Activated T-cell treated with anti-CD3 and anti-CD28 coated beads, Interleukin-2, amount 50 U/mL, for 4 hours (primary cell): ENCODE results near the gene FABP2. TPM values are rescaled to one million over a fixed set of nuclear protein-coding genes. Genes with fewer than 3 reads are reported as not detected.
"Not testable (repeated sequence)": the region's sequence is repeated elsewhere in the genome, so short reads cannot be mapped to it uniquely, and the experiment has no call there.

ENCODE experiments used
- ATAC-seq, 2 donors: fragments of 200-7000 bp; cut with Tn5 transposase; one replicate each; pipeline ENCODE4 v1.10.0; 2021
- DNase-seq: peaks from one replicate; pipeline ENCODE4 v3.0.0-alpha.2; 2020
- H3K27me3 Mint-ChIP-seq: one replicate; pipeline ENCODE4 v1.8.0; 2021; ENCODE audit warnings: low read depth, mixed read lengths
- H3K36me3 Mint-ChIP-seq: one replicate; pipeline ENCODE4 v1.8.0; 2022; ENCODE audit warnings: mixed read lengths; ENCODE audit not compliant: insufficient read depth
- H3K4me1 Mint-ChIP-seq: one replicate; pipeline ENCODE4 v1.8.0; 2021; ENCODE audit warnings: low read depth, mixed read lengths
- H3K4me3 Mint-ChIP-seq: one replicate; pipeline ENCODE4 v1.8.0; 2021; ENCODE audit warnings: mild to moderate bottlenecking, moderate library complexity, mixed read lengths
- H3K9me3 Mint-ChIP-seq: one replicate; pipeline ENCODE4 v1.8.0; 2021; ENCODE audit warnings: mixed read lengths
- total RNA-seq, 3 donors: library from RNA; stranded (reverse); gene quantifications; one replicate each; pipeline ENCODE4 v1.2.1, GENCODE V29; 2021

FABP2 gene
- total RNA-seq, 3 donors from 2014 or later: not detected

DNA sequence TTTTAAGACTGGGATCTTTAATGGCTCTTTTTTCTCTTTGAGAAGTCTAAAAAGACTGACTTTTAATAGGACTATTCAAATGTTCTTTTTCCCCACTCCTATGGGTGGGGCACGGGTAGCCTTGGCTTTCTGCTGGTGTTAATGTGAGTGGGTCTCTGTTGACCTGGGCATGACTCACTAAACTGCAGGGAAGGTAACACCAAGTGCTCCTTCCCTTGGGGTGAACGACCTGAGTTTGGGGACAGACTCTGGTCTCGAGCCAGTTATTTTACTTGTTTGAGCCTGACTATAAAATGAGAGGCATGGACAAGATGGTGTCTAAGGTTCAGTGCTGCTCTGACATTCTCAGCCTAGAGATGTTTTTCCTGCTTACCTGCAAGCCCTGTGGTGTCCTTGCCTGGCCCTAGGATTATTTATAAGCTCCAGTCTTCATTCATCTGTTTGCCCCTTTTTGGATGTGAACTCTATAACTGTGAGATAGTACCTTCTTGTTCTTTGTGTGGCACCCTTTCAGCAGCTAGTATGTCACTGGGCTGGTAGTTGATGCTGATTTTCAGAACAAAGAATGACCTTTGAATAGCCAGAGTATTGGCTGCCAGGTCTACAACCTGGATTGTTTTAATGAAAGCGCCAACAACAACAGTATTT is 14.5 kb upstream of the FABP2 start:
- DNase-seq, ATAC-seq, H3K36me3 Mint-ChIP-seq, H3K9me3 Mint-ChIP-seq, H3K4me3 Mint-ChIP-seq, H3K4me1 Mint-ChIP-seq, H3K27me3 Mint-ChIP-seq: not testable (repeated sequence)

DNA sequence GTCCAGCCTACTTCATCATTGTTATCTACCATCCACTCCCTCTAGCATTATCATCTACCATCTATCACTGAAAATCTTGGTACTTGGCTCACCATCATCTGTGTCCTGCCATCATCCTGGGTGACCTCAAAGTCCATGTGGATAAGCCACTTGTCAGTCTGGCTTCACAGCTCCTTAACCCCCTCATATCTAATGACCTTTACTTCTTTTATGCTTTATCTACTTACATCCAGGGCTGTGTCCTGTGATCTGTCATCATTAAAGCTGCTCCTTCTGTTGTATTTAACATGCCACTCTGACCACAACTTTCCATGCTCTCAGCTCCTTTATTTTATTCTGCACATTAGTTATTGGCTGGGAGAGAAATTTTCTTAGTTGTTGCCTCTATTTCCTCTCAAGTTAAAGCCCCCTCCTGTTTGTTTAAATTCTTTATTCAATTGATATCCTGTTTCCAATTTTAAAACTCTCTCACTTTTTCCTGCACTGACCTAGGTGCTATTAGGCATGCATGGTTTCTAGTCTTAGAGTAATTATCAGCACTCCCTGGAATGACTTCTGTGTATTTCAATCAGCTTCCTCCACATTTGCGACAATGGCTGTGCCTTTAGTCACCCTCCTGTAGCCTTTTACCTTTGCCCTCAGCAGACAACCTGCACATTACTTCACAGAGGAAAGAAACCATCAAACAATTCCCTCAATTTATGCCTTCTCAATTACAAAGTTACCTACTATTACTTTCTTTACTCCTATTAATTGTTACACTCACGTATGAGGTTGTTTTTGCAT is 8.1 kb upstream of the FABP2 start:
- ATAC-seq (no peak), DNase-seq (no peak)
- Mint-ChIP-seq H3K36me3 (no peaks in the 10 kb centered on the region), H3K27me3 (peaks cover 14% of the 10 kb centered on the region), H3K4me1 (no peaks in the 10 kb centered on the region), H3K4me3 (no peak overlapping the region), H3K9me3 (no peaks in the 10 kb centered on the region)

DNA sequence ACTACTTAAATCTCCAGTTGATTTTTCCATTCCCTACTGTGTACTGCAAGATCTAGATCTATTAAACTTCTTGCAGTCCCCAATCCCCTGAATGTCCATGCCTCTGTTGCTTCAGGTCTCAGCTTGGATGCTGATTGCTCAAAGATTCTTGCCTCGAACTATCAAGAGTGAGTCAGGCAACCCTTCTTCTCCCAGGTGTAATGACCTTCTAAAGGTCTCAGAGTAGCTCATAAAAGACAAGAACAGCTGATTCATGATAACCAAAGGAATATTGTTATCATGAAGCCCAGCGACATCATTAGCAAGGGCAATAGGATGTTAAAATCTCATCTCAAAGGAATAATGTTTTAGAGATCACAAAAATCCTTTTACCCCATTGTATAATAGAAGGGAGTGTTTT is 6.8 kb upstream of the FABP2 start:
- ATAC-seq: no peak
- no peaks in the 10 kb centered on the region for H3K36me3 Mint-ChIP-seq

DNA sequence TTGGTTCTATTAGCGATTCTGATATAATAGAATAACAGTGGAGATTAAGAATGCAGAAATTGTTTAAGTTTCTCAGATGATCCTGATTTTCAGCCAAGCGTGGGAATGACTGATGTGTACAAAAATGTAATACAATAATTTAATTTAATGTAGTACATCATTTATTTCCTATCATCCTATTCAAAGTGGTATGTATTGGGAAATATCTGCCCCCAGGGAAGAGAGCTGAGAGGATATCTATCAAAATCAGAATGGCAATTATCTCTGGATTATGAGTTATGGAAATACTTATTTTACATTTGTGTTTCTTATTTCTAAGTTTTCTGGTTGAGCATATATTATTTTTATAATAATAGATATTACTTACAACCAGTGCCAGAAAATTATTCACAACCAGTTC is 3.9 kb downstream of the FABP2 start:
- no peaks in the 10 kb centered on the region for H3K4me1 Mint-ChIP-seq
- no peaks in the 10 kb centered on the region for H3K36me3 Mint-ChIP-seq
- H3K9me3 Mint-ChIP-seq: no peaks in the 10 kb centered on the region
- no peak for DNase-seq
- ATAC-seq: no peak
- no peak overlapping the region for H3K4me3 Mint-ChIP-seq
- no peaks in the 10 kb centered on the region for H3K27me3 Mint-ChIP-seq

More for the DNA sequence above, 6.8 kb upstream of the FABP2 start:
- Mint-ChIP-seq H3K9me3 (no peaks in the 10 kb centered on the region), H3K4me1 (no peaks in the 10 kb centered on the region), H3K27me3 (peaks cover 14% of the 10 kb centered on the region), H3K4me3 (no peak overlapping the region)
- no peak for DNase-seq

DNA sequence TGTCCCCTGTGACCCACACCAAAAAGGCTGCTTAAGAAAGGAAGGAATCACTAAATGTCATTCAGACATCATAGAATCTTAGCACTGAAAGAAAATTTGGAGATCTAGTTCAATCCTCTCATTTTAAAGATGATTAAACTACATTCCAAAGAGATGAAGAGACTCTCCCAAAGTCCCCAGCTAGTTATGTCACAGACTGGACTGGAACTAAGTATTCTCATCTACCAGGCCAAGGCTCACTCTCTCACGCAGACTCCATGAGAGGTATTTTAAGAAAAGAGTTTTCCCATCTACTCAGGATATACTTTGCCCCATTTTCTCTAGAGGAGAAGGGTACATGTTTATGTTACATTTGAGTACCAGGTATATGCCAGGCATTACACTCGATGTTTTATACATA is 6.9 kb downstream of the FABP2 start:
- H3K4me1 Mint-ChIP-seq: no peaks in the 10 kb centered on the region
- ATAC-seq: no peak
- H3K27me3 Mint-ChIP-seq: peaks cover 2% of the 10 kb centered on the region

DNA sequence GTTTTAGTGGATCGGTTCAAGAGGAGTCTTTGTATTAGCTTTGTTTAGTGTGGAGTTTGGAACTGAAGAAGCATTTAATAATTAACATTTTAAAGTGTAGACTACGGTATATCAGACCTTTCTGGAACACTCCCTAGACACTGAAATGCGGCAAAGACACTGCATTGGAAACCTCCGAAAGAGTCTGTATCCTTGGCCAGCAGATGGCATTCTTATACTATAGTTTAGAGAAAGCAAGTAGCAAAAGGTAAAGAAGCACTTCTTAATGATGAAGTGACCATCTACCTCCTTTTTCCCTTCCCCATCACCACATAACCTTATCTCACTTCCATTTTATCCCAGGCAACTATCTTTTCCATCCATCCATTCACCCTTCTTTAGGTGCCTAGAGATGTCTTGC is 7.6 kb downstream of the FABP2 start:
- no peak overlapping the region for H3K4me3 Mint-ChIP-seq
- no peaks in the 10 kb centered on the region for H3K9me3 Mint-ChIP-seq
- DNase-seq (no peak), ATAC-seq (peak in 1 of 2 donors; percentile 50)
- peaks cover 2% of the 10 kb centered on the region for H3K27me3 Mint-ChIP-seq
- no peaks in the 10 kb centered on the region for H3K36me3 Mint-ChIP-seq
- H3K4me1 Mint-ChIP-seq: no peaks in the 10 kb centered on the region

More for the DNA sequence above, 6.9 kb downstream of the FABP2 start:
- Mint-ChIP-seq H3K9me3 (no peaks in the 10 kb centered on the region), H3K36me3 (no peaks in the 10 kb centered on the region), H3K4me3 (no peak overlapping the region)
- DNase-seq: no peak

DNA sequence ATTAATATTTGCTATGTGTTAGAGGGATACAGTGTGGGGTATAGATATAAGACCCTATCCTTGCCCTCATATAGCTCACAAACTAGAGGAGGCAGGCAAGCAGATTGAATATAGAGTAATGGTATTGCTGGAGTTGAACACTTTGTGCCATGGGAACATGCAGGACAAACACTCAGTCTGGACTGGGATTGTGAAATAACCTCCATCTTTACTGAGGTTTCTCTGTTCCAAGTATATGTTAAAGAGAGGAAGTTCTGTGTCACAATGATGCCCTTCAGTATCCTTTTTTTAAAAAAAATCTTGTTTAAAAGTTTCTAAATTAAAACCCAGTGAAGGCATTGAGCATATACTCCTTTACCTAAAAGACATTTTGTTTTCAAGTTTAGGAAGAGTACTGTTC is 8.7 kb downstream of the FABP2 start:
- H3K9me3 Mint-ChIP-seq: no peaks in the 10 kb centered on the region
- ATAC-seq: no peak
- H3K36me3 Mint-ChIP-seq: no peaks in the 10 kb centered on the region
- peaks cover 2% of the 10 kb centered on the region for H3K27me3 Mint-ChIP-seq
- no peak overlapping the region for H3K4me3 Mint-ChIP-seq
- DNase-seq: no peak
- no peaks in the 10 kb centered on the region for H3K4me1 Mint-ChIP-seq

DNA sequence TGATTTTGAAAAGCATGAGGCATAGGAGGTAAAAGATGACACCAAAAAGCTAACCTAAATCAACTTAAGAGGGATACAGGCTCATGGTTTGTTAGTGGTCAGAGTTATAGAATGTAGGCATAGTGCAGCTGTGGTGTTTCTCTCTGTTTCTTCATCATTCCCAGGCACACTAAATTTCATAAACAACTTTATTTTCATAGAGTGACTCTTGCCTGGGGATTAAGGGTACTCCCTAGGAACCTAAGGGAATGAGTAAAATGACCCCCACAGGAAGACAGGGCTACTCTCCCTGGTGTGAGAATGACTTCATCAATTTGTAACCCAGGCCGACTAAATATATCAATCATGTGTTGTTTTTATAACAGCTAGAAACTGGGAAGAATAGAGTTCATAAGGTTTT is 11.1 kb downstream of the FABP2 start:
- no peaks in the 10 kb centered on the region for H3K9me3 Mint-ChIP-seq
- peaks cover 2% of the 10 kb centered on the region for H3K27me3 Mint-ChIP-seq
- ATAC-seq (no peak), DNase-seq (no peak)
- peaks cover 7% of the 10 kb centered on the region for H3K4me1 Mint-ChIP-seq
- H3K36me3 Mint-ChIP-seq: no peaks in the 10 kb centered on the region
- no peak overlapping the region for H3K4me3 Mint-ChIP-seq

DNA sequence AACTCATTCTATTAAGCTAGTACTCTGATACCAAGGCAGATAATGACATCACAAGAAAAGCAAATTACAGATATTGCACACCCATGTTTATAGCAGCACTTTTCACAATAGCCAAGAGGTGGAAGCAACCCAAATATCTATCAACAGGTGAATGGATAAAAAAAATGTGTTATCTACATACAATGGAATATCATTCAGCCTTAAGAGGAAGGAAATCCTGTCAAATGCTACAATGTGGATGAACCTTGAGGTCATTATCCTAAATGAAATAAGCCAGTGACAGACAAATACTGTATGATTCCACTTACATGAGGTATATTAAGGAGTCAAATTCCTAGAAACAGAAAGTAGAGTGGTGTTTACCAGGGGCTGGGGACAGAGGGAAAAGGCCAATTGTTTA is 14.3 kb downstream of the FABP2 start:
- H3K27me3 Mint-ChIP-seq: peaks cover 4% of the 10 kb centered on the region
- no peaks in the 10 kb centered on the region for H3K9me3 Mint-ChIP-seq
- peaks cover 7% of the 10 kb centered on the region for H3K4me1 Mint-ChIP-seq
- no peaks in the 10 kb centered on the region for H3K36me3 Mint-ChIP-seq
- no peak overlapping the region for H3K4me3 Mint-ChIP-seq
- ATAC-seq (no peak), DNase-seq (no peak)

DNA sequence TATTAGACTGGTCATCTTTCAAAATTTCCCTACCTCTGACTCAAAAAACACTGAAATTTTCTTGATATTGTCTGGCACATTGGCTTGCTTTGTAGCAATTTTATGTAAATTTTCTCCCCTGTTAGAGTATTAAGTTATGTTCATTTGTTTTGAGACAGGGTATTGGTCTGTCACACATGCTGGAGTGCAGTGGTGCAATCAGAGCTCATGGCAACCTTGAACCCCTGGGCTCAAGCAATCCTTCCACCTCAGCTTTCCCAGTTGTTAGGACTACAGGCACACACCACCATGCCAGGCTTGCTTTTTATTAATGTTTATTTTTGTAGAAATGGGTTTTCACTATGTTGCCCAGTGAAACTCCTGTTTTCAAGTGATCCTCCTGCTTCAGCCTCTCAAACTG is 17.5 kb downstream of the FABP2 start:
- Mint-ChIP-seq H3K27me3 (peaks cover 2% of the 10 kb centered on the region), H3K9me3 (no peaks in the 10 kb centered on the region), H3K4me1 (peaks cover 12% of the 10 kb centered on the region), H3K36me3 (peaks cover 3% of the 10 kb centered on the region), H3K4me3 (no peak overlapping the region)
- no peak for DNase-seq
- ATAC-seq: no peak

DNA sequence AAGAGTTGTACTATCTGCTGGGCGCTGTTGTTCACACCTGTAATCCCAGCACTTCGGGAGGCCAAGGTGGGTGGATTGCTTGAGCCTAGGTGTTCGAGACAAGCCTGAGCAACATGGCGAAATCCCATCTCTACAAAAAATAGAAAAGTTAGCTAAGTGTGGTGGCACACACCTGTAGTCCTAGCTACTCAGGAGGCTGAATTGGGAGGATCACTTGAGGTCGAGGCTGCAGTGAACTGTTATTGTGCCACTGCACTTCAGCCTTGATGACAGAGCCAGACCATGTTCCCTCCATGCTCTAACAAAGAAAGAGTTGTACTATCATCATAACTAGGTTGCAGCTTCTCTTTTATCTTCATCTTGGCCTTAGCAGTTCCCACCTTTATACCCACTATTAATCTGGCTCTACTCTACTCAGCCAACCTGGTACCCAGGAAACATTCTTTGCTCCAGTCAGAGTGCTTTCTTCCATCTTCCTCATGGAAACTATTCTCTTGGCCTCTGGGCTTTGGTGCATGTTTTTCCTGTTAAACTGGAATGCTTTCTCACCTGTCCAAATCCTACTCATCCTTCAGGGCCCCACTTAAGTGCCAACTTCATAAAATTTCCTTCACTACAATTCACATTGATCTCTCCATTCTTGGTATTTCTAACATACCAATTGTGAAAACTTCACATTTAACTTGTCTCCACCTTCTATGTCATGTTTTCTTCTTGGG is 18.2 kb downstream of the FABP2 start:
- ATAC-seq (no peak), DNase-seq (no peak)
- Mint-ChIP-seq H3K9me3 (no peaks in the 10 kb centered on the region), H3K36me3 (peaks cover 6% of the 10 kb centered on the region), H3K4me1 (peaks cover 18% of the 10 kb centered on the region), H3K27me3 (peaks cover 2% of the 10 kb centered on the region), H3K4me3 (no peak overlapping the region)

DNA sequence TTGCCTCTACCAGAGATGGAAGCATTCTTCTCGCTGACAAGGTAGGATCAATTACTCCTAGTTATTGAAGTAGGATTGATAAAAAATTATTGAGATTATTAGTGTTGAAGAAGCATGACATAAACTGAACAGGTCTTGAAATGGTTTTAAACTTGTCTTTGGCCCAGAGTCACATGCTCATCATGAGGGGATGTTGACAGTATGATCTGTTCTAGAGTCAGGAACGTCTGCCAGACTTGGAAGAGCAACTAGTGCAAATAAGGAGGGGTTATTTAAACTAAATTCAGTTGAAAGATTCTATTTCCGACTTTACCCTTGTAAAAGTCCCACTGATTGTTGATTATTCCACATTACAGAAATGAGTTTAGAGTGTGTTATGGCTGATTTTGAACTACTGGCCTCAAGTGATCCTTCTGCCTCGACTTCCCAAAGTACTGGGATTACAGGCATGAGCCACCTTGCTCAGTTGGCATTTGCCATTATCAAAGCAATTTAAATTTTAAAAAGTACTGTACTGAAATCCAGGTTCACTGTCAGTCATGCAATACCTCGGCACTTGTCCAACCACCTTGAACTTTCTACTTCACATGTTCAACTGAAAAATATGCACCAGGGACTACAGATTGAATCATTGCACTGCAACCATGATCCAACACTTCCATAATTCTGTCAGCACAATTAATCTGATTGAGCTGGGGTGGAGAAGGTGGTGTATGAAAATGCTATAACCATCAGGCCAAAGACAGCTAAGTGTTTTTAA is 19.7 kb downstream of the FABP2 start:
- H3K4me3 Mint-ChIP-seq: no peak overlapping the region

DNA sequence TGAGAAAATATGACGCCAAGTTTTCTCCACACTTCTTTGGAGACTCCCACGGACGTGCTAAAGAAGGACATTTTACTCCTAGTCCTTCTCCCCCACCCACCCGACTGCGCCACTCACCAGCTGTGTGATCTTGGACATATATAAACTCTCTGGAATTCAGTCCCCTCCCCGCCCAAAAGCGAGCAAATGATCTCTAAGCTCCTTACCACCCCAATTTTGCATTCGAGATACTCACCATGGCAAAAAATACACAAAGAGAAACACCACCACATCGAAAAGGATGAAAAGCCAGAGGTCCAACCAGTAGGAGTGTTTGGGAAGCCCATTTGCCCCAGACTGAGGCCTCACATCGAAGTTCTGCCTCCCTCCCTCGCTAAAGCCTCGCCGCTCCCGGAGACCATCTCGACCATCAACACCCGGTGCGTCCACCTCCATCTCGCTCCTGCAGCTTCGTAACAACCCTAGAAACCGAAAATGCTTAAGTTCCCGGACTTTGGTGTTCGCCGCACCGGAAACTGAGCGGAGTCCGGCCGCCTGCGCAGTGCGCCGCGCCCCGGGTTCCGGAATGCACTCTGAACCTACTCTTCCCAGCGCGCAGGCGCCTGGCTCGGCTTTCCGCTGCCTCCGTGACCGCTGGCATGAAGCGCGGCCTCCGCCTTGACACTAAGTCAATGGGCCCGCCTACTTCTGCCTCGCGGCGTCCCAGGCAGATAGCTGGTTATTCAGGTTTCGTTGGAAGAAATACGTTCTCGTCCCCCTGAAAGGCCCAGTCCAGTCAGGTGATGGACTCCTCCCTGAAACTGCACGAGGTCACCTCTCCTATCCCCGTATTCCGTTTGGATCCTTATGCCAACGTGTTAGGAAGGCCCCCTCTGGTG is 21.6 kb downstream of the FABP2 start:
- H3K9me3 Mint-ChIP-seq: no peaks in the 10 kb centered on the region
- peaks cover 21% of the 10 kb centered on the region for H3K36me3 Mint-ChIP-seq
- H3K4me1 Mint-ChIP-seq: peaks cover 26% of the 10 kb centered on the region
- DNase-seq (peak; percentile 86), ATAC-seq (peak; percentile 99)
- H3K27me3 Mint-ChIP-seq: peaks cover 2% of the 10 kb centered on the region
- H3K4me3 Mint-ChIP-seq: peak overlapping the region; percentile 100

More for the DNA sequence above, 19.7 kb downstream of the FABP2 start:
- Mint-ChIP-seq H3K36me3 (peaks cover 14% of the 10 kb centered on the region), H3K4me1 (peaks cover 28% of the 10 kb centered on the region), H3K9me3 (no peaks in the 10 kb centered on the region), H3K27me3 (peaks cover 2% of the 10 kb centered on the region)
- DNase-seq (no peak), ATAC-seq (no peak)
